Vagina (tissue), 2 donors: Measurements from ENCODE around the gene NEK7. TPM values are rescaled to one million over a fixed set of nuclear protein-coding genes. Genes with fewer than 3 reads are reported as not detected.

Experiments used
- DNase-seq, 2 donors: peaks; one replicate each; pipeline ENCODE4 v3.0.0-alpha.2; 2017; ENCODE audit errors: extremely low spot score in 2 of 2
- H3K27ac ChIP-seq: fragments of 200-600 bp; sonication (generic); one replicate; pipeline ENCODE4 v1.5.1; 2019
- H3K27me3 ChIP-seq: fragments of 200-600 bp; sonication (generic); one replicate; pipeline ENCODE4 v1.5.1; 2019
- H3K36me3 ChIP-seq, 2 donors: fragments of 200-600 bp; sonication (generic); one replicate each; pipeline ENCODE4 v1.5.1; 2017 to 2019
- H3K4me1 ChIP-seq: fragments of 200-600 bp; sonication (generic); one replicate; pipeline ENCODE4 v1.5.1; 2019
- H3K4me3 ChIP-seq, 2 donors: fragments of 200-600 bp; sonication (generic); 1 replicate in 1 of 2; 2 replicates in 1 of 2; pipeline ENCODE4 v1.5.1; 2016 to 2019
- H3K9me3 ChIP-seq: fragments of 200-600 bp; sonication (generic); one replicate; pipeline ENCODE4 v1.5.1; 2019
- POLR2A ChIP-seq, 2 donors: fragments of 450-650 bp; IDR thresholded peaks; one replicate each; pipeline ENCODE4 v1.6.1; 2017; ENCODE audit warnings: antibody characterized with exemption in 2 of 2, mild to moderate bottlenecking in 2 of 2, moderate library complexity in 2 of 2
- POLR2AphosphoS5 ChIP-seq, 2 donors: sonication (generic); formaldehyde crosslinking; IDR thresholded peaks; one replicate each; pipeline ENCODE4 v1.9.0; 2017; ENCODE audit warnings: antibody characterized with exemption in 2 of 2, mild to moderate bottlenecking in 2 of 2, low read depth in 1 of 2; ENCODE audit not compliant: insufficient read depth in 1 of 2
- intact Hi-C: fragments of 100-400 bp; cut with DNase I; formaldehyde crosslinking; loops from one replicate; pipeline ENCODE4 v1.15.1; 2023
- total RNA-seq: library from RNA; depleted of rRNA; stranded (reverse); fragments of >200 nt; gene quantifications from one replicate; pipeline ENCODE4 v1.2.3, GENCODE V29; 2016
- TF ChIP-seq, protein P1 (sequence below), 3 experiments: fragments of 450-650 bp in 2 of 3; fragments of 200-600 bp in 1 of 3; sonication (generic) in 1 of 3; IDR thresholded peaks; one replicate each; pipeline ENCODE4 v1.5.1; 2017 to 2019; ENCODE audit warnings: antibody characterized with exemption in 3 of 3, mild to moderate bottlenecking in 2 of 3, moderate library complexity in 2 of 3

The NEK7 gene
- total RNA-seq, 1 donor from 2014 or later: 99.4 TPM

DNA sequence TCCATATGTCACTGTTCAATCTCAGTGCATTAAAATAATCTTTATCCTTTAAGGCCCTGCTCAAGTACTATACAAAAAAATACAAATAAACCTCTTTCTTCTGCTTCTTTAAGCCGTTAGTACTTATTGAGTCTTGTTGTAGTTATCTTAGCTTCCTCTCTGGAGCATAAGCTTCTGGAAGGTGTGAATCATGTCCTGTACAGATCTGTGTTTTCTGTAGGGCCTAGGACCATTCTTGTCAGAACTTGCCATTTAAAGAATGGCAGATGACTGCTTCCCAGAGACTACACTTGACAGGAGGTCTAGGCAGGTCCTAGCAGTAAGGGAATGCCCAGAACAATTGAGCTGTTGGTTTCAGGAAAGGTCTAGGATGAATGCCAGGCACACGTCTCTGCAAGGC is 12.9 kb downstream of the NEK7 start:
- Histone ChIP-seq H3K4me3 (no peak overlapping the region), H3K27ac (no peak overlapping the region), H3K27me3 (no peaks in the 10 kb centered on the region), H3K4me1 (peaks cover 93% of the 10 kb centered on the region), H3K9me3 (no peaks in the 10 kb centered on the region), H3K36me3 (no peaks in the 10 kb centered on the region)
- DNase-seq: no peak
- TF ChIP-seq POLR2AphosphoS5 (IDR thresholded peaks at IDR 0.05; ENCODE audit: insufficient read depth in 1 of 2, low read depth in 1 of 2) (no peak), POLR2A (IDR thresholded peaks at IDR 0.05) (no peak)
- TF ChIP-seq, protein P1, sequence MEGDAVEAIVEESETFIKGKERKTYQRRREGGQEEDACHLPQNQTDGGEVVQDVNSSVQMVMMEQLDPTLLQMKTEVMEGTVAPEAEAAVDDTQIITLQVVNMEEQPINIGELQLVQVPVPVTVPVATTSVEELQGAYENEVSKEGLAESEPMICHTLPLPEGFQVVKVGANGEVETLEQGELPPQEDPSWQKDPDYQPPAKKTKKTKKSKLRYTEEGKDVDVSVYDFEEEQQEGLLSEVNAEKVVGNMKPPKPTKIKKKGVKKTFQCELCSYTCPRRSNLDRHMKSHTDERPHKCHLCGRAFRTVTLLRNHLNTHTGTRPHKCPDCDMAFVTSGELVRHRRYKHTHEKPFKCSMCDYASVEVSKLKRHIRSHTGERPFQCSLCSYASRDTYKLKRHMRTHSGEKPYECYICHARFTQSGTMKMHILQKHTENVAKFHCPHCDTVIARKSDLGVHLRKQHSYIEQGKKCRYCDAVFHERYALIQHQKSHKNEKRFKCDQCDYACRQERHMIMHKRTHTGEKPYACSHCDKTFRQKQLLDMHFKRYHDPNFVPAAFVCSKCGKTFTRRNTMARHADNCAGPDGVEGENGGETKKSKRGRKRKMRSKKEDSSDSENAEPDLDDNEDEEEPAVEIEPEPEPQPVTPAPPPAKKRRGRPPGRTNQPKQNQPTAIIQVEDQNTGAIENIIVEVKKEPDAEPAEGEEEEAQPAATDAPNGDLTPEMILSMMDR (IDR thresholded peaks at IDR 0.05): no peak
- intact Hi-C loops: no loop called here

DNA sequence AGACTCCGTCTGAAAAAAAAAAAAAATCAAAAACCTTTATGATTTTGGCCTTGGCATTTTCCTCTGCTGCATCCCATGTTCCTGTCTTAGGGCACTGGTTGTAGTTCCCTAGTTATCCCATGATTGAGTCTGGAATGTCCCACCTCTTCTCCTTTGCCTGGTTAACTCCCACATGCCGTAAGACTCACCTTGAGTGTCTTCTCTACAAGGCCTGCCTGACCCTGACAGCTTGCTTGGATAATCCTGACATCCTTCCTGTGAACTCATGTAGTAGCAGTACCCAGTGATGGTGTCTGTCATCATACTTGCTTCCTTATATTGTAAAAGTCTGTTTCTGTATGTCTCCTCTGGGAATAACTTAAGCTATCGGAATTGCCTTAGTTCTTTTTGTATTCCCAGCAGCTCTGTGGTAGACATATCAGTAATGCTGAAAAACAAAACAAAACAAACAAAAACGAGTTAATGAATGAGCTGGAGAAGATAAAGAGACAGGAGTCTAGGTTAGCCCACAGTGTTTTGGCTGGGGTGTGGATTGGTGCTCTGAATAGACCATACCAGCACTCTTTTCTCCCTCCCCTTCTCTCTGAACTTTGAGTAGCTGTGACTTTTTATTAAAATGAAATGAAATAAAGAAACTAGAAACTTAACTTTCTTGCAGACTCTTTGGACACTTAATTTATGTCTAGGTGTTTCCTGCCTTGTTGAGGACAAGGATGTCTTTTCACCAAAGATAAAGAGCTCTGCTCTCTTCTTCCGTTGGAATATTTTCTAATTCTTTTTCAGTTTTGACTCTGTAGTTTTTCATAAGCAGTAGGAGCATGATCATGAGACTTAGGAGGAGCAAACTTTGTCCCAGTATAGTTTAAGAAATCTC is 15.1 kb downstream of the NEK7 start:
- no peaks in the 10 kb centered on the region for H3K36me3 ChIP-seq
- peaks cover 94% of the 10 kb centered on the region for H3K4me1 ChIP-seq
- no peaks in the 10 kb centered on the region for H3K27me3 ChIP-seq
- no peak overlapping the region for H3K27ac ChIP-seq
- intact Hi-C loops: no loop called here
- TF ChIP-seq, protein P1 (IDR thresholded peaks at IDR 0.05): no peak
- TF ChIP-seq POLR2AphosphoS5 (IDR thresholded peaks at IDR 0.05; ENCODE audit: insufficient read depth in 1 of 2, low read depth in 1 of 2) (no peak), POLR2A (IDR thresholded peaks at IDR 0.05) (no peak)
- H3K9me3 ChIP-seq: no peaks in the 10 kb centered on the region
- no peak overlapping the region for H3K4me3 ChIP-seq
- no peak for DNase-seq

DNA sequence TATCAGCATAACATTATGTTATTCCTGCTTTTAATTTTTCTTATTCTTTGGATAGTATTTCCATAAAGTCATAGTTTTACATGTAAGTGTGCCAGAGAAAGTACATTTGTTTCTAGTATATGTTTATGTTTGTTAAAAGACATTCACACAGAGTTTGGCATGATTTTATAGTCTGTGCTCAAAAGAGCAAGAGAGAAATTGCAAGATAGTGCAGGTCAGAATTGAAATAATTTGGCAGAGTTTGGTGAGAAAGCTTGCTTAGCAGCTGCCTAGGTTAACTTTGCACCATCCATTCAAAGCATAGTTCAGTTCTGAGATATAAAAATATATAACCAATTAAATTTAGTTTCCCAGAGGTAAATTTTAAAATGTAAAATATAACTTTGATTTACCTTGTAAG is 17.0 kb downstream of the NEK7 start:
- peaks cover 90% of the 10 kb centered on the region for H3K4me1 ChIP-seq
- no peak overlapping the region for H3K27ac ChIP-seq
- TF ChIP-seq, protein P1 (IDR thresholded peaks at IDR 0.05): no peak
- TF ChIP-seq POLR2A (IDR thresholded peaks at IDR 0.05): no peak
- TF ChIP-seq POLR2AphosphoS5 (IDR thresholded peaks at IDR 0.05; ENCODE audit: insufficient read depth in 1 of 2, low read depth in 1 of 2): no peak
- no peaks in the 10 kb centered on the region for H3K27me3 ChIP-seq
- no peak for DNase-seq
- no peaks in the 10 kb centered on the region for H3K9me3 ChIP-seq
- intact Hi-C loops: no loop called here
- H3K36me3 ChIP-seq: no peaks in the 10 kb centered on the region
- no peak overlapping the region for H3K4me3 ChIP-seq

DNA sequence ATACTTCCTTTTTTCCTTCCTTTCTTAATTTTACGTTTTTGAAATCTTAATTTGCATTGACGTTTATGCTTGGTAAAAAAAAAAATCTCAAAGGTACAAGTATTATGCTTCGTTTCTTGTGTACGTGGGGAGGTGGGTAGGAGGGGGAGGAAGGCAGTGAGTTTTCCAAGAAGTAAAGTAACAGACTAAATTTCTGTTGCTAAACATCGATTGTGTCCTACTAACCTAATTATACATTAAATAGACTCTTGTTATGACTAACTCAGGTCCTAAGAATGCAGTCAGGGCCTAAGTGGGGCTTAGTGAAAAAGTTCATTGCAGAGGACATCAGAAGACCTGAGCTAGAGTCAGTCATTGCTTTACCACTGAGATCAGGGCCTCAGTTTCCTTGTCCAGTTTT is 17.5 kb downstream of the NEK7 start:
- no peaks in the 10 kb centered on the region for H3K27me3 ChIP-seq
- no peaks in the 10 kb centered on the region for H3K36me3 ChIP-seq
- no peak overlapping the region for H3K27ac ChIP-seq
- TF ChIP-seq, protein P1 (IDR thresholded peaks at IDR 0.05): no peak
- TF ChIP-seq POLR2A (IDR thresholded peaks at IDR 0.05) (no peak), POLR2AphosphoS5 (IDR thresholded peaks at IDR 0.05; ENCODE audit: insufficient read depth in 1 of 2, low read depth in 1 of 2) (no peak)
- no peak overlapping the region for H3K4me3 ChIP-seq
- intact Hi-C loops: no loop called here
- no peak for DNase-seq
- no peaks in the 10 kb centered on the region for H3K9me3 ChIP-seq
- H3K4me1 ChIP-seq: peaks cover 89% of the 10 kb centered on the region
